Fibroblast of lung (primary cell): ENCODE results near the gene ST3GAL4. TPM values are rescaled to one million over a fixed set of nuclear protein-coding genes. Genes with fewer than 3 reads are reported as not detected.

ENCODE experiments used
- DNase-seq, 2 donors: peaks; one replicate each; pipeline versions ENCODE4 v3.0.0 to v3.0.0-alpha.2; 2010; ENCODE audit warnings: low read depth in 2 of 2
- H2AFZ ChIP-seq: 2 replicates; pipeline ENCODE4 v1.5.1; 2012; ENCODE audit warnings: low read length, control low read depth, inconsistent platforms
- H3K27ac ChIP-seq: 2 replicates; pipeline ENCODE4 v1.5.1; 2011; ENCODE audit warnings: low read length, control low read depth; ENCODE audit not compliant: insufficient read depth
- H3K27me3 ChIP-seq: 2 replicates; pipeline ENCODE4 v1.5.1; 2011; ENCODE audit warnings: mild to moderate bottlenecking, low read length; ENCODE audit not compliant: control insufficient read depth, insufficient read depth
- H3K36me3 ChIP-seq: 2 replicates; pipeline ENCODE4 v1.5.1; 2011; ENCODE audit warnings: low read length; ENCODE audit not compliant: control insufficient read depth, insufficient read depth
- H3K4me1 ChIP-seq: 2 replicates; pipeline ENCODE4 v1.5.1; 2011; ENCODE audit warnings: low read length; ENCODE audit not compliant: control insufficient read depth, insufficient read depth; ENCODE audit errors: extremely low read depth
- H3K4me2 ChIP-seq: 2 replicates; pipeline ENCODE4 v1.5.1; 2011; ENCODE audit warnings: low read length, control low read depth; ENCODE audit not compliant: insufficient read depth; ENCODE audit errors: extremely low read depth
- H3K4me3 ChIP-seq, 4 experiments: fragments of 200-600 bp in 1 of 4; sonication (generic) in 1 of 4; replicated peaks in 1 of 4; 2 replicates each; pipeline ENCODE4 v1.5.1; 2011 to 2016; ENCODE audit warnings: low read length in 4 of 4, low read depth in 3 of 4, mild to moderate bottlenecking in 3 of 4, control low read depth in 2 of 4, inconsistent platforms in 1 of 4, mixed read lengths in 1 of 4; ENCODE audit not compliant: insufficient read depth in 1 of 4; ENCODE audit errors: control extremely low read depth in 1 of 4
- H3K79me2 ChIP-seq: 2 replicates; pipeline ENCODE4 v1.5.1; 2012; ENCODE audit warnings: mild to moderate bottlenecking, low read length, inconsistent platforms; ENCODE audit not compliant: control insufficient read depth, insufficient read depth
- H3K9ac ChIP-seq: 2 replicates; pipeline ENCODE4 v1.5.1; 2011; ENCODE audit warnings: mild to moderate bottlenecking, low read length, control low read depth; ENCODE audit not compliant: insufficient read depth
- H3K9me3 ChIP-seq: 2 replicates; pipeline ENCODE4 v1.5.1; 2012; ENCODE audit warnings: low read depth, low read length; ENCODE audit not compliant: control insufficient read depth, insufficient read depth
- H4K20me1 ChIP-seq: 2 replicates; pipeline ENCODE4 v1.5.1; 2011; ENCODE audit warnings: low read length; ENCODE audit not compliant: control insufficient read depth, insufficient read depth; ENCODE audit errors: extremely low read depth
- CTCF ChIP-seq, 2 donors: IDR thresholded peaks in 1 of 2; conservative IDR thresholded peaks in 1 of 2; 1 replicate in 1 of 2; 2 replicates in 1 of 2; pipeline ENCODE4 v1.5.1; 2011 to 2012; ENCODE audit warnings: low read length in 2 of 2, control low read depth in 1 of 2, inconsistent platforms in 1 of 2, low read depth in 1 of 2, mild to moderate bottlenecking in 1 of 2
- EZH2 ChIP-seq: IDR thresholded peaks from 2 replicates; pipeline ENCODE4 v1.5.1; 2012; ENCODE audit warnings: low read length, control low read depth, mild to moderate bottlenecking; ENCODE audit errors: missing control alignments
- polyA plus RNA-seq, 2 donors: library from polyadenylated mRNA; depleted of rRNA in 1 of 2; stranded (reverse) in 1 of 2; unstranded in 1 of 2; fragments of >200 nt; gene quantifications; 2 replicates each; pipeline ENCODE4 v1.2.1, GENCODE V29; 2011 to 2012; ENCODE audit warnings: missing spikeins in 1 of 2
- total RNA-seq: library from RNA; depleted of rRNA; stranded (reverse); fragments of >200 nt; gene quantifications from 2 replicates; pipeline ENCODE4 v1.2.1, GENCODE V29; 2014

The ST3GAL4 gene
- total and polyA plus RNA-seq, 2 donors (not counting 1 experiment from before 2014, with no cell fraction given): 16.7 to 36.8 TPM

GRCh38 chr11:126332221-126332711 lies 23.2 kb upstream of the ST3GAL4 start:
- Histone ChIP-seq H3K9me3 (no peaks in the 10 kb centered on the region), H3K27ac (peak overlapping the region; percentile 29), H4K20me1 (no peaks in the 10 kb centered on the region), H2AFZ (no peak overlapping the region), H3K79me2 (no peaks in the 10 kb centered on the region), H3K36me3 (peaks cover 3% of the 10 kb centered on the region), H3K27me3 (no peaks in the 10 kb centered on the region), H3K4me2 (peak overlapping the region; percentile 41), H3K9ac (peak overlapping the region; percentile 13), H3K4me3 (no peak overlapping the region), H3K4me1 (peaks cover 15% of the 10 kb centered on the region)
- TF ChIP-seq EZH2: no peak
- no peak for TF ChIP-seq CTCF (conservative IDR thresholded peaks at IDR 0.05 in 1 of 2, IDR thresholded peaks at IDR 0.05 in 1 of 2; ENCODE audit: low read depth in 1 of 2, low read length in 2 of 2)
- DNase-seq: peak; percentile 85 to 88

GRCh38 chr11:126333142-126333541 lies 22.3 kb upstream of the ST3GAL4 start:
- no peak overlapping the region for H3K4me3 ChIP-seq
- H3K36me3 ChIP-seq: peaks cover 5% of the 10 kb centered on the region
- H3K27me3 ChIP-seq: no peaks in the 10 kb centered on the region
- no peaks in the 10 kb centered on the region for H4K20me1 ChIP-seq
- TF ChIP-seq CTCF (conservative IDR thresholded peaks at IDR 0.05 in 1 of 2, IDR thresholded peaks at IDR 0.05 in 1 of 2; ENCODE audit: low read depth in 1 of 2, low read length in 2 of 2) (no peak), EZH2 (no peak)
- H2AFZ ChIP-seq: no peak overlapping the region
- H3K4me1 ChIP-seq: peaks cover 15% of the 10 kb centered on the region
- H3K9ac ChIP-seq: no peak overlapping the region
- no peak for DNase-seq
- H3K9me3 ChIP-seq: no peaks in the 10 kb centered on the region
- no peak overlapping the region for H3K27ac ChIP-seq
- H3K4me2 ChIP-seq: no peak overlapping the region
- H3K79me2 ChIP-seq: no peaks in the 10 kb centered on the region

DNA sequence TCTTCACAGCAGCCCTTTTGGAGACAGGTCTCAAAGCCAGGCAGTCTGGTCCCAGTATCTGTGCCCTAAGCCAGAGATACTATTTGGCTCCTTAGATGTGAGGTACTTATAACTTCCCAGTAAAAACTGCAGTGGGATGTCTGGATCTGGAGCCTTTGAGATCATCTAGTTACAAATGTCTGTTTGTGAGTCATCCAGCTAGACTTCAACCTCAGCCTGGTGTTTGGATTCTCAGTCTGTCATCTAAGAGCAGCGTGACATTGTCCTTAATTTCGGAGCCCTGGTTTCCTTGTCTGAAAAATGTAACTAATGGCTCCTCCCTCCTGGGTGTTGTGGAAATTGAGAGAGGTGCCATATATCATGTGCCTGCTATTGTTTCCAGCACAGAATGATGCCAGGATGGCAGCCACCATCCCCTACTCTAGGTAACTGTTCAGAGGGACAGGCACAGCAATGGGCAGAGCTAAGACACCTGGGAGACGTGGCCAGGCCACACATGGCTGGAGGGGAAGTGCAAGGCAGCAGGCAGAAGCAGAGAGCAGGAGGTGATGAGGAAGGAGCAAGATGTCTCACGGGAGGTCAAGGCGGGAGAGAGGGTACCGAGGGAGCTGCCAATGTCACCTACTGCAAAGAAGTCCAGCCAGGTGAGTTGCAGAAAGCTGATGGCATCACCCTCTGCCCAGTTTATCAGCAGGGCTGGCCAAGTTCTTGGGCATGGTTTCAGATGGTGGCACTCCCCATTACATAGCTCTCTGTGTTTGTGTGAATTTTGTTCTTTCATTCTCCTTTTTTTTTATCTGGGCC lies 20.6 kb upstream of the ST3GAL4 start:
- Histone ChIP-seq H3K36me3 (peaks cover 5% of the 10 kb centered on the region), H3K79me2 (no peaks in the 10 kb centered on the region), H3K9me3 (no peaks in the 10 kb centered on the region), H3K4me3 (no peak overlapping the region), H3K4me2 (no peak overlapping the region), H4K20me1 (no peaks in the 10 kb centered on the region), H2AFZ (no peak overlapping the region), H3K27me3 (no peaks in the 10 kb centered on the region), H3K9ac (no peak overlapping the region), H3K27ac (no peak overlapping the region), H3K4me1 (peaks cover 18% of the 10 kb centered on the region)
- peak in 1 of 2 donors; percentile 75 for DNase-seq
- TF ChIP-seq EZH2 (no peak), CTCF (conservative IDR thresholded peaks at IDR 0.05 in 1 of 2, IDR thresholded peaks at IDR 0.05 in 1 of 2; ENCODE audit: low read depth in 1 of 2, low read length in 2 of 2) (no peak)
